Endodermal cell (in vitro differentiated cells): ENCODE results near the gene SHANK1. TPM values are rescaled to one million over a fixed set of nuclear protein-coding genes. Genes with fewer than 3 reads are reported as not detected.
A peak's percentile ranks its signal among the peaks of the same experiment; 100 is the strongest.

Source experiments
- DNase-seq: peaks from one replicate; pipeline ENCODE4 v3.0.0-alpha.2; 2017
- H3K27ac ChIP-seq: 2 replicates; pipeline ENCODE4 v1.5.1; 2013; ENCODE audit warnings: mild to moderate bottlenecking, low read depth, low read length, moderate library complexity
- H3K27me3 ChIP-seq: 2 replicates; pipeline ENCODE4 v1.6.1; 2013; ENCODE audit warnings: mild to moderate bottlenecking, low read length, moderate library complexity; ENCODE audit not compliant: insufficient read depth, control insufficient read depth, poor library complexity, severe bottlenecking
- H3K36me3 ChIP-seq: 2 replicates; pipeline ENCODE4 v1.7.0; 2013; ENCODE audit warnings: mild to moderate bottlenecking, low read length, moderate library complexity; ENCODE audit not compliant: control insufficient read depth, insufficient read depth
- H3K4me1 ChIP-seq: one replicate; pipeline ENCODE4 v1.7.0; 2013; ENCODE audit warnings: low read length; ENCODE audit not compliant: control insufficient read depth, insufficient read depth
- H3K4me3 ChIP-seq: 2 replicates; pipeline ENCODE4 v1.5.1; 2013; ENCODE audit warnings: mild to moderate bottlenecking, low read length, moderate library complexity
- H3K9ac ChIP-seq: 2 replicates; pipeline ENCODE4 v1.6.1; 2013; ENCODE audit warnings: mild to moderate bottlenecking, low read length, moderate library complexity; ENCODE audit not compliant: poor library complexity, severe bottlenecking; ENCODE audit errors: extremely low read depth
- H3K9me3 ChIP-seq: 2 replicates; pipeline ENCODE4 v1.6.1; 2013; ENCODE audit warnings: mild to moderate bottlenecking, low read length, moderate library complexity; ENCODE audit not compliant: control insufficient read depth
- H3K27ac Mint-ChIP-seq: 2 replicates; pipeline ENCODE4 v1.8.0; 2020; ENCODE audit warnings: mixed read lengths
- H3K27me3 Mint-ChIP-seq: 2 replicates; pipeline ENCODE4 v1.8.0; 2021; ENCODE audit warnings: mild to moderate bottlenecking, mixed read lengths; ENCODE audit not compliant: insufficient read depth
- H3K36me3 Mint-ChIP-seq: 2 replicates; pipeline ENCODE4 v1.8.0; 2020; ENCODE audit warnings: low read depth, mixed read lengths
- H3K4me1 Mint-ChIP-seq: 2 replicates; pipeline ENCODE4 v1.8.0; 2020; ENCODE audit warnings: mixed read lengths
- H3K4me3 Mint-ChIP-seq: 2 replicates; pipeline ENCODE4 v1.8.0; 2020; ENCODE audit warnings: mild to moderate bottlenecking, moderate library complexity, mixed read lengths
- H3K9me3 Mint-ChIP-seq: 2 replicates; pipeline ENCODE4 v1.8.0; 2020; ENCODE audit warnings: mild to moderate bottlenecking, mixed read lengths
- WGBS, 2 experiments: methylation state at CpG; one replicate each; pipeline versions ENCODE4 v1.1.5 to v1.1.7; 2013; ENCODE audit warnings: missing lambda C conversion rate in 2 of 2, mixed read lengths in 1 of 2; ENCODE audit not compliant: insufficient coverage in 1 of 2, insufficient read length in 1 of 2; 5-methylcytosine and 5-hydroxymethylcytosine counted together
- total RNA-seq, 2 donors: library from RNA; stranded (reverse); fragmentation: NEBNext Ultra II Directional in 1 of 2; extraction: Animal tissue kit (Norgen Biotek cat#: 25700) in 1 of 2; gene quantifications; 2 replicates in 1 of 2; 3 replicates in 1 of 2; pipeline ENCODE4 v1.2.1, GENCODE V29; 2021
- TF ChIP-seq, protein P1 (sequence below): fragments of 200-600 bp; sonication (generic); conservative IDR thresholded peaks from 2 replicates; pipeline ENCODE4 v1.5.0; 2021; ENCODE audit warnings: antibody characterized with exemption, mild to moderate bottlenecking

Gene SHANK1
- total RNA-seq, 2 donors from 2014 or later: 1.6 to 1.9 TPM

DNA sequence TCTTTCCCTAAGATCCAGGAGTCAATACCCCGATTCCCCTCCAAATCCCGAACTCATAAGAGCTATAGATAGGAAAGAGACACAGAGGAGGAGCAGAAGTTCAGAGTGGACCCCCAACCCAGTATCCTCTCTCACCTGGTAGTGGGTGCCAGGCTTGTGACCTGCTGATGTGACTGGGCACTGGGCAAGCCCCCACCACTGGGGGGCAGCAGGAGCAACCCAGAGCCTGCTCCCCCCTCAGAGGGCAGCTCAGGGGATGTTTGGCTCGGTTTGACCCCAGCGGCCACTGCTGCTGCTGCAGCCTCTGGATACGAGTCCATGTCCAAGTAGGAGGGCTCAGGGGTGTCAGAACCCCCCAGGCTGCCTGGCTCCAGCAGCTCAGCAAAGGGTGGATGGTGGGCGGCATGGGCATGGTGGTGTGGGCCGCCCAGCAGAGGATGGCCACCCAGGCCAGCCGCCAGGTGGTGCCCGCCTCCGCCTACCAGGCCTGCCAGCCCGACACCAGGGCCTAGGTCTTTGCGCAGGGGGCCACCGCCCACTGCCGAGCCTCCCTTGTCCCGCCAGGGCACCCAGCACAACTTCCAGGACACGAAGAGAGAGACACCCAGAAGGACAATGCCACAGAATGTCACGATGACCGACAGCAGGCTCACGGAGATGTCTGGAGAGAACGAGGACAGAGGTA lies 87.3 kb downstream of the SHANK1 start:
- 81 to 84% methylated on average over 6 to 20 of the region's 20 CpGs for WGBS, 2 experiments
- no peak for DNase-seq

DNA sequence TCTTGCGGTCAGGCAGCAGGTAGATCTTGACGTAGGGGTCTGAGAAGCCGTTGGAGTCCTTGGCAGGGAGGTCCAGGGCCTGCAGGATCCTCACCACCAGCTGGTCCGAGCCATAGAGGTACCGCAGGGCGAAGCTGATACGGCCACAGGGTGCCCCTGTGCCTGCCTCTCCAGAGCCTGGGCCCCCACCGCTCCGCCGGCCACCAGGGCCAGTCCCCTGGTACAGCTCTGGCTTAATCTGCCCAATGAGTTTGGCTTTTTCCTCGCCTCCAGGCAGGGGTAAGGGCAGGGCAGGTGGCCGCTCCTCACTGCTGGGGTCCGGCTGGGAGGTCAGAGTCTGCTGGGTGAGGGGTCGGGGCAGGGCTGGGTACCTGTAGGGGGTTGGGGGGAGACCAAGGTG lies 89.8 kb downstream of the SHANK1 start:
- no peak overlapping the region for H3K4me3 ChIP-seq
- H3K27ac ChIP-seq: no peak overlapping the region
- H3K36me3 ChIP-seq: no peaks in the 10 kb centered on the region
- Mint-ChIP-seq H3K9me3 (peaks cover 17% of the 10 kb centered on the region), H3K36me3 (no peaks in the 10 kb centered on the region), H3K4me3 (no peak overlapping the region), H3K27ac (no peak overlapping the region), H3K27me3 (peaks cover 24% of the 10 kb centered on the region), H3K4me1 (no peaks in the 10 kb centered on the region)
- no peak overlapping the region for H3K9ac ChIP-seq
- TF ChIP-seq, protein P1, sequence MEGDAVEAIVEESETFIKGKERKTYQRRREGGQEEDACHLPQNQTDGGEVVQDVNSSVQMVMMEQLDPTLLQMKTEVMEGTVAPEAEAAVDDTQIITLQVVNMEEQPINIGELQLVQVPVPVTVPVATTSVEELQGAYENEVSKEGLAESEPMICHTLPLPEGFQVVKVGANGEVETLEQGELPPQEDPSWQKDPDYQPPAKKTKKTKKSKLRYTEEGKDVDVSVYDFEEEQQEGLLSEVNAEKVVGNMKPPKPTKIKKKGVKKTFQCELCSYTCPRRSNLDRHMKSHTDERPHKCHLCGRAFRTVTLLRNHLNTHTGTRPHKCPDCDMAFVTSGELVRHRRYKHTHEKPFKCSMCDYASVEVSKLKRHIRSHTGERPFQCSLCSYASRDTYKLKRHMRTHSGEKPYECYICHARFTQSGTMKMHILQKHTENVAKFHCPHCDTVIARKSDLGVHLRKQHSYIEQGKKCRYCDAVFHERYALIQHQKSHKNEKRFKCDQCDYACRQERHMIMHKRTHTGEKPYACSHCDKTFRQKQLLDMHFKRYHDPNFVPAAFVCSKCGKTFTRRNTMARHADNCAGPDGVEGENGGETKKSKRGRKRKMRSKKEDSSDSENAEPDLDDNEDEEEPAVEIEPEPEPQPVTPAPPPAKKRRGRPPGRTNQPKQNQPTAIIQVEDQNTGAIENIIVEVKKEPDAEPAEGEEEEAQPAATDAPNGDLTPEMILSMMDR: no peak
- no peak for DNase-seq
- H3K9me3 ChIP-seq: peaks cover 10% of the 10 kb centered on the region
- no peaks in the 10 kb centered on the region for H3K4me1 ChIP-seq
- no peaks in the 10 kb centered on the region for H3K27me3 ChIP-seq
- WGBS, 2 experiments: 83 to 86% methylated on average over 10 to 14 of the region's 14 CpGs

More for the DNA sequence above, 87.3 kb downstream of the SHANK1 start:
- Histone ChIP-seq H3K4me3 (no peak overlapping the region), H3K36me3 (no peaks in the 10 kb centered on the region), H3K9me3 (peaks cover 26% of the 10 kb centered on the region), H3K27me3 (peaks cover 5% of the 10 kb centered on the region), H3K9ac (no peak overlapping the region), H3K4me1 (no peaks in the 10 kb centered on the region), H3K27ac (no peak overlapping the region)
- no peaks in the 10 kb centered on the region for H3K4me1 Mint-ChIP-seq
- H3K27me3 Mint-ChIP-seq: peaks cover 35% of the 10 kb centered on the region
- peaks cover 30% of the 10 kb centered on the region for H3K9me3 Mint-ChIP-seq
- H3K36me3 Mint-ChIP-seq: no peaks in the 10 kb centered on the region
- no peak overlapping the region for H3K4me3 Mint-ChIP-seq
- H3K27ac Mint-ChIP-seq: no peak overlapping the region
- TF ChIP-seq, protein P1: peak; percentile 37

DNA sequence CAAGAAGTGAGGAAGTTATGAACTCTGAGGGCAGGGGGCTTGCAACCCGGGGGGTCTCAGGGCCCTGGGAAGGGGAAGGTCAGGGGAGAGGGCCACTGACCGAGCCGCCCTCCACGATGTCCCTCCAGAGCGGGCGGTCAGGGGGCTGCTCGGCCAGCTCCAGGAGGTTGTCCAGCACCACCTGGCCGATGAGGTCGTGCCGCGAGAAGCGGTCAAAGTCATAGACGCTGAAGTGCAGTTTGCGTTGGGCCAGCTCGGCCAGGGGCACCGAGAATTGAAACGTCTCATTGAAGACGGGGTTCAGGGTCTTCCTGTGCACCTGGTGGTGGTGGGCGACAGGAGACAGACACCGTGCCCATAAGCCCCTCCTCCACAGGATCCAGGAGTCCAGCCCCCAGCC lies 90.4 kb downstream of the SHANK1 start:
- Mint-ChIP-seq H3K4me3 (no peak overlapping the region), H3K27ac (no peak overlapping the region), H3K4me1 (no peaks in the 10 kb centered on the region), H3K36me3 (no peaks in the 10 kb centered on the region), H3K27me3 (peaks cover 24% of the 10 kb centered on the region), H3K9me3 (peaks cover 11% of the 10 kb centered on the region)
- Histone ChIP-seq H3K4me1 (no peaks in the 10 kb centered on the region), H3K9me3 (peaks cover 8% of the 10 kb centered on the region), H3K27me3 (no peaks in the 10 kb centered on the region), H3K36me3 (no peaks in the 10 kb centered on the region), H3K9ac (no peak overlapping the region), H3K4me3 (no peak overlapping the region), H3K27ac (no peak overlapping the region)
- 87 to 94% methylated on average over 16 to 20 of the region's 20 CpGs for WGBS, 2 experiments
- DNase-seq: peak; percentile 11
- TF ChIP-seq, protein P1: no peak
